Activated T-helper 1 cell treated with anti-CD3 and anti-CD28 coated beads, Interleukin-2, amount 50 U/mL, for 16 hours (primary cell): ENCODE measurements around the gene ADGRF3.
"Not testable (repeated sequence)": the region's sequence is repeated elsewhere in the genome, so short reads cannot be mapped to it uniquely, and the experiment has no call there.

ENCODE experiments used
- DNase-seq, 2 donors: peaks; one replicate each; pipeline ENCODE4 v3.0.0-alpha.2; 2020; ENCODE audit warnings: low read depth in 1 of 2, low spot score in 1 of 2

ADGRF3 gene

GRCh38 chr2:26318950-26319349 is 27.6 kb downstream of the ADGRF3 start:
- DNase-seq = no peak

DNA sequence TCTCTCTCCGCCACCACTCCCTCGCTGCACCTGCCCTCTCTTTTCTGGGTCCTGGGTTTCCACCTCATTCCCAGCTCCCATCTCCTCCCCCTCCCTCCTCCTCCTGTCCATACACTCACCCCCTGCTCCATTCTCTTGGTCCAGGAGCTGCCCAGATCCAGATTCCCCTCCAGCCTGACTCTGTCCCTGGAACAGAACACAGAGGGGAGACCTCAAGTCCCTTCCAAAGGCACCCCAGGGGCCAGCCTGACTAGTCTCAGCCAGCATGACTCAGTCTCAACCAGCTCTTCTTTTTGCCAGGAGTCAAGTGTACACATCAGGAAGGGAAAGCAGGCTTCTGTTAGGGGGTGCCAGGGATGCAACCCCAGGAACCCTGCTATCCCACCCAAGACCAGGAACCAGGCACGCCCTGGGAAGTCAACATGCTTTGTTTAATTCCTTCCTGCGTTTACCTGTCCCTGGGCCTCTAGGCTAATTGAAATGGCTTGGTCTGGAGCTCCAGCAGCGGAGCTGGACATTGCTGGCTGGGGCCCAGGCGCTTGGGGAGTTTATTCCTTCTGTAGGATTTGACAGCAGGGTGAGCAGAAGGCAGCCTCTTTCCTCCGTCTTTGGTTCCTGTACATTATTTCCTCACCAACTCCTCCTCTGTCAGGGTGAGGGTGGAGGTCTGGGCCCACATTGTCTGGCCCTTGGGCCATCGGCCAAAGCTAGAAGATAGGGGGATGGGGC is 29.0 kb downstream of the ADGRF3 start:
- DNase-seq = no peak

GRCh38 chr2:26316845-26317244 is 29.7 kb downstream of the ADGRF3 start:
- DNase-seq = no peak

- no peak for DNase-seq
Observed at GRCh38 chr2:26316041-26316440, 30.5 kb downstream of the ADGRF3 start.

- no peak for DNase-seq
Observed at GRCh38 chr2:26314243-26314642, 32.3 kb downstream of the ADGRF3 start.

DNA sequence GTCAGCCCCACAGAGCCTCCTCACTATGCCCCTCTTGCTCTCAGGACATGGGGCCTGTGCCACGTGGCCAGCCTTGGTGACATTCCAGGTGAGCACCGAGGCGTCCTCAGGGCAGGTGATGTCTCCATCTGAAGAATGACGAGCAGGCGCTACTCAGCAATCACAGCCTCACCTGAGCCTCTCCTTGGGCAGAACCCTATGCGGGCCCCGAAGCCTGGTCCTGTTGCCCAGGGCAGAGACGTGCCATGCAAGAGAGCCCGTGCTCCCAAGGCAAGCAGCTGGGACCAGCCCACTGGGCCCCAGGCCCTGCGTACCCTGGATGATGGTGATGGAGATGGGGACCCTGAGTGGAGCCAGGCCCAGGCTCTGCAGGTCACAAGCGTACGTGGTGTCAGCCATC is 33.1 kb downstream of the ADGRF3 start:
- no peak for DNase-seq

DNA sequence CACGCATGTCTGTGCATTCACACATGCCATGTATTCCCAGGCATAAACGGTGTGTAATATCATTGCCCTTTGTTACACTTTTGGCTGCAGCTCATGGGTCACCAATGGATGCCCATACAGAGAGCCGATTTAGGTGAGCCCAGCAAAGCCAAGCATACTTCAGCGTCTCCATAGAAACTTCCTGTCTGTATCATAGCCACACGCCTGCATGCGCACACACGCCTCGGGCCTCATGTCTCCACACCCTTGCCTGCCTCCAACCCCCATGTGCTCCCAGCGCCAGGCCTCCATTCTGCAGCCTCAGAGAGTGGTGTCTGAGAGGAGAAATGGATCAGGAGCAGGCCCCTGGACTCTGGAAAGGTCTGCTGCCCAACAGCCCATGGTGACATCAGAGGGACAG is 34.1 kb downstream of the ADGRF3 start:
- no peak for DNase-seq

DNA sequence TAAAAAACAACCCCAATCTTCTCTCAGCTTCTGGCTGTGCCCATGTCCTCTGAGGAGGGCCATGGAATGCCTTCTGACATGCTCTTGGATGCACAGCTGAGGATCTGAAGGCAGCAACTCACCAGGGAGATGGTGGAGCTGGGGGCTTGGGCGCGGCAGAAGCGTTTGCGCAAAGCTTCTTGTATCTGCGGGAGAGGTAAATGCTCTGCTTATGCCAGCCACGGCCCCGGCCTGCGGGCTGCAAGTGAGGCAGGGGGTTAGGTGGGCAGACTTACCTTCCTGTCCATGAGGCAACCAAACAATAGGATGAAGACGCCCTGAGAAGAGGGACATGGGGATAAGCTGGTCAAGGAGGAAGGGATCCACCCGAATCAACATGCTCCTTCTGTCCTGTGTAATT is 36.7 kb downstream of the ADGRF3 start:
- DNase-seq = no peak

DNA sequence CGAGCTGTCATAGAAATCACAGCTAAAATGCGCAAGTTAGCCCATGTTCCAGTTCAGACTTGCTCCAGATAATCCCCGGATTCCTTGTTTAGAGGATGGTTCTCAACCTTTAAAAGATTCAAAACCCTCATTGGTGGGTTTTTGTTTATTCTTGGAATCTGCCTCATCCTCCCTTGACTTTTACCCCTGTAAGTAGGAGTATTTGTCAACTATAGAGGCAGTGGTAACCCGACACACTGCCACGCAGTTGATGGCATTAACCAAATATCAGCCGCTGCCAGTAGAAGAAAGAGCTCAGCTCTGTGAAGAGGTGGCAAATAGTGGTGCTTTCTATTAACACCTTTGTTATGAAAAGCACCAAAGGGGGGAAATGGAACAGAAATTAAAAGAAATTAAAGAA is 41.0 kb downstream of the ADGRF3 start:
- no peak for DNase-seq

- not testable (repeated sequence) for DNase-seq
Observed at GRCh38 chr2:26305094-26305493, 41.5 kb downstream of the ADGRF3 start.

GRCh38 chr2:26302846-26303245 is 43.7 kb downstream of the ADGRF3 start:
- DNase-seq = no peak

DNA sequence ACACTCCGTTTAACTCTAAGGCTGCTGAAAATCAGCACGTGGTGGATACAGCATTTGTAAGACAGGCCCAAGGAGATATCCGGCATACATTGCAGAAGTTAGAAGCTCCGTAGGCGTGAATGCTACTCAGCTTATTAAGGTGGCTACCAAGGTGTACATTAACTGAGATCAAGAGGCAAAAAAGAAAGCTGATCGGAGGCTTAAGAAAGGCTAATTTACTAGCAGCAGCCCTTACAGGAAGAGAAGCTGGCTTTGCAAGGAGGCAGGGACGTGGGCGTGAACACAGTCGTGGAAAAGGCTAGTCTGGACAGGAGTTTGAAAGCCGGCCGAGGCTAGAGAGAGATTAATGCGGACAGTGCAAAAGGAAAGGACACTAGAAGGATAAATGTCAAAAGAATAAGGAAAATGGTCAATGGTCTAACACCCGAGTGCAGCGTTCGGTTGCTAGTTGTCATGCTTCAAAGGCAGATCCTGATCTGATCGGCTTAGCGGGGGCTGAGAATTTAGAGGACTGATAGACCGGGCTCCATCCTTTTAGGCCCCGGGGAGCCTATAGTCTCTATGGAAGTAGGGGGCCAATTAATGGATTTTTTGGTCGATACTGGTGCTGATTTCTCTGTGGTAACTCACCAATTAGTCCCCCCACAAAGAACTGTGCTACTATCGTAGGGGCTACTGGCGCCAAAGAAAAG is 46.2 kb downstream of the ADGRF3 start:
- DNase-seq = no peak

GRCh38 chr2:26299471-26300101 is 47.0 kb downstream of the ADGRF3 start:
- no peak for DNase-seq

DNA sequence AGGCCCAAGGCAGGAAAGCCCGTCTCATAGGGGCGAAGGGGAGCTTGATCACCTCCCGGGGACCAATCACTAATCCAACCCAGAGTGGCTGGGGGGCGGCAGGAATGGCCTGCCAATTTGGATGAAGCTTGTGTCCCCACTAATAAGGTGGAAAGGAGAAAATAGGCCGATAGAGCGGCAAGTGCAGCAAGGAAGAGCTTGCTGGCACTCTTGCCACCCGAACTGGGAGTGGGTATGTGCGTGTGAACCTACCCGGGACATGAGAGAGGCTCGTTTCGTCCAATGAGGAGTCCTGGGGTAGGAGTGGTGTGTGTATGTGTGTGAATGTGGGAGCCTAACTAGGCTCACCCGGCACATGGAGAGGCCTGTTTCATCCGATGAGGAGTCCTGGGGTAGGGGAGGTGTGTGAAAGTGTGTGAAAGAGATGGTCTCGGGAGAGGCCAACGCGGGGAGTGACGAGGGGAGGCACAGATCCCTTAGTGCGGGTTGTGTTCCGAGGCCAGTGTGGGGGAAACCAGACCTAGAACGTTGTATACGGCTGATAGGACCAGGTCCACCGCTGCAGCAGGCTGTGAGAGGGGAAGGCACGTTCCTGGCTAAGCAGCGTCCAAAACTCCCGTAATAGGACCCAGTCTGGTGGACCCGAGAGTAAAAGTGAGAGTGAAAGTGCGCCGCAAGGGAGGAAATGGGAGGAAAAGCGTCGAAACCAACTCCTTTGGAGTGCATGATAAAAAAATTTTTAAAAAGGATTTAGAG is 47.8 kb downstream of the ADGRF3 start:
- DNase-seq = peak in 1 of 2 donors; percentile 14

DNA sequence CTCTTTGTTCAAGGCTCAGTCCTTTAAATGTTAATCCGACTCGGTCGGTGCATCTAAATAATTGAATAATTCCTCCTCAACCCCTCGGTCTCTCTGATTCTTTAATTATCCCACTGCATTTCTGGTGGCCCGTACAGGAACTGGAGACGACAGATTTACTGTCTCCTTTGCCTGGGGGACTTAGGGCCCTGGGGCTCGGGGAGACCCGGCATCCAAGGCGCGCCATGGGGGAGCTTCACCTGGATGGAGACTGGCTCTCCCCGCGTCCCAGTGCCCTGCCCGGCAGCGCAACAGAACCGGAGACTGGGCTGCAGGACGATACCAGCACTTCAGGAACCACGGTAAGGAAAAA is 48.3 kb downstream of the ADGRF3 start:
- no peak for DNase-seq

GRCh38 chr2:26297061-26297460 is 49.5 kb downstream of the ADGRF3 start:
- DNase-seq = no peak

DNA sequence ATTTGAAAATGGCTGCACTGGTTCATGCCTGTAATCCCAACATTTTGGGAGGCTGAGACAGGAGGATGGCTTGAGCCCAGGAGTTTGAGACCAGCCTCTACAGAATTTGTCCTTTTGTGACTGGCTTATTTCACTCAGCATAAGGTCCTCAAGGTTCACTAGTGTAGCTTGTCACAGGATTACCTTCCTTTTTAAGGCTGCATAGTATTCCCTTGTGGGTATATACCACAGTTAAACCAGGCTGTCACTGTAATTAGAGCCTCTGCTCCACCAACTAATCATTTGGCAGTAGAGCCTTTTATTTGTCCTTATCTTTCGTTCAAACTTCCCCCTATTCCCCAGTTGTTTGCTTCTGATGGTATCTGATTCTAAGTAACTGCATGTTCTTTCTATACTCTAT is 51.1 kb downstream of the ADGRF3 start:
- no peak for DNase-seq

DNA sequence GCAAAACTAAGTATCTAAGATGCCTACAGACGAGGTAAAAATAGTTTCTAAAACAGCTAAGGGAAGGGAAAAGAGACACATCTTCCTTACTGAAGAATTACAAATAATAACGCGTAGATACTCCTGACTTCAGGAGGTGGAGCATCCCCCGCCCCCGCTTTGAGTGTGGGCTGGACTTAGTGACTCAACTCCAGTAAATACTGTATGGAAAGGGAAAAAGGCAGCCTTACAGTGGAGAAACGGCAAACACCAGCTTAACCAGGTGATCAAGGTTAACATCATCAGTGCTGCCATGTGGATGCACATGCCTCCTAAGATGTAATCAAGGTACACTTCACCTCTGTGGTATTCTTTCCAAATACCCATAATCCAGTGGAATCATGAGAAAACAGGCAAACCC is 53.9 kb downstream of the ADGRF3 start:
- no peak for DNase-seq

DNA sequence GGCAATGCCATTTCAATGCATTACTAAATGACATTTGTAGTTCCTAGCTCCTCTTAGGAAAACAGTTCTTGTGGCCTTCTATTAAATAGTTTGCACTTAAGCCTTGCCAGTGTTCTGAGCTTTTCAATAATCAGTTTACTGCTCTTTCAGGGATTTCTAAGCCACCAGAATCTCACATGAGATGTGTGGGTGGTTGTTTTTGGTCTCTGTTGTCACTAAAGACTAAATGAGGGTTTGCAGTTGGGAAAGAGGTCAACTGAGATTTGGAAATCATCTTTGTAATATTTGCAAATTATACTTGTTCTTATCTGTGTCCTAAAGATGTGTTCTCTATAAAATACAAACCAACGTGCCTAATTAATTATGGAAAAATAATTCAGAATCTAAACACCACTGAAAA is 56.6 kb downstream of the ADGRF3 start:
- no peak for DNase-seq

DNA sequence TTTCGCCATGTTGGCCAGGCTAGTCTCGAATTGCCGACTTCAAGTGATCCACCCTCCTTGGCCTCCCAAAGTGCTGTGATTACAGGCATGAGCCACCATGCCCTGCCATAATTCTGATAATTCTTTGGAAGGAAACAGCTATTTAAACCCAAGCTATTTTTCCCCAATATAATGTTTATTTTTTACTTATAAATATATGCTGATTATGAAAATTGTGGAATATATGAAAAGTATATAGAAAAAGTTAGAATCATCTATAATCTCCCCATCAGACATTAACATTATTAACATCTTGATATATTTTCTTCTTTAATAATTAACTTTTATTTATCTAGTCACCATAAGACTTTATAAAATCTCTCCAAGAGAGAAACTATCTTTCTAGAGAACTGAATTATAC is 60.7 kb downstream of the ADGRF3 start:
- no peak for DNase-seq

GRCh38 chr2:26284132-26284531 is 62.5 kb downstream of the ADGRF3 start:
- no peak for DNase-seq

- DNase-seq = no peak
Observed at GRCh38 chr2:26283606-26284005, 63.0 kb downstream of the ADGRF3 start.
